NCI-H524 (cell line): Measurements from ENCODE around the gene TCOF1.
A peak's percentile ranks its signal among the peaks of the same experiment; 100 is the strongest.

Experiments used
- DNase-seq, 2 experiments: peaks; one replicate each; lab custom pipeline; 2025; lab: John Stamatoyannopoulos, UW

TCOF1 gene

GRCh38 chr5:150389531-150390266, 32.2 kb downstream of the TCOF1 start:
- DNase-seq: no peak

GRCh38 chr5:150391064-150391834, 33.8 kb downstream of the TCOF1 start:
- DNase-seq: no peak

GRCh38 chr5:150391986-150392385, 34.5 kb downstream of the TCOF1 start:
- DNase-seq: no peak

GRCh38 chr5:150392680-150393079, 35.2 kb downstream of the TCOF1 start:
- no peak for DNase-seq

GRCh38 chr5:150393096-150393645, 35.7 kb downstream of the TCOF1 start:
- DNase-seq: no peak

- no peak for DNase-seq
Observed at GRCh38 chr5:150394131-150394530, 36.6 kb downstream of the TCOF1 start.

- DNase-seq: no peak
Observed at GRCh38 chr5:150394912-150395687, 37.6 kb downstream of the TCOF1 start.

GRCh38 chr5:150395688-150395975, 38.1 kb downstream of the TCOF1 start:
- DNase-seq: no peak

- DNase-seq: no peak
Observed at GRCh38 chr5:150396267-150396666, 38.8 kb downstream of the TCOF1 start.

GRCh38 chr5:150397146-150397781, 39.8 kb downstream of the TCOF1 start:
- no peak for DNase-seq

GRCh38 chr5:150397782-150398721, 40.6 kb downstream of the TCOF1 start:
- DNase-seq: no peak

GRCh38 chr5:150398722-150399523, 41.4 kb downstream of the TCOF1 start:
- DNase-seq: no peak

- no peak for DNase-seq
Observed at GRCh38 chr5:150399524-150400211, 42.2 kb downstream of the TCOF1 start.

- peak in 1 of 2 experiments; percentile 16 for DNase-seq
Observed at GRCh38 chr5:150400316-150401075, 43.0 kb downstream of the TCOF1 start.

GRCh38 chr5:150401076-150401375, 43.5 kb downstream of the TCOF1 start:
- DNase-seq: no peak

- DNase-seq: no peak
Observed at GRCh38 chr5:150401376-150402228, 44.1 kb downstream of the TCOF1 start.

GRCh38 chr5:150402229-150402773, 44.8 kb downstream of the TCOF1 start:
- no peak for DNase-seq

- no peak for DNase-seq
Observed at GRCh38 chr5:150402901-150403342, 45.4 kb downstream of the TCOF1 start.
